Spinal cord (tissue), 10 donors: Measurements from ENCODE around the gene THUMPD2. TPM values are rescaled to one million over a fixed set of nuclear protein-coding genes. Genes with fewer than 3 reads are reported as not detected.

ENCODE experiments used
- DNase-seq, 6 donors: peaks; one replicate each; pipeline versions ENCODE4 v3.0.0 to v3.0.0-alpha.2; 2013 to 2015; ENCODE audit warnings: low spot score in 6 of 6, low read depth in 4 of 6
- H3K27ac ChIP-seq: one replicate; pipeline ENCODE4 v1.5.1; 2013; ENCODE audit warnings: low read depth, low read length, control low read depth
- H3K27me3 ChIP-seq: one replicate; pipeline ENCODE4 v1.6.1; 2013; ENCODE audit warnings: low read length; ENCODE audit not compliant: control insufficient read depth, insufficient read depth
- H3K36me3 ChIP-seq: one replicate; pipeline ENCODE4 v1.6.1; 2013; ENCODE audit warnings: low read length; ENCODE audit not compliant: control insufficient read depth, insufficient read depth
- H3K4me1 ChIP-seq: one replicate; pipeline ENCODE4 v1.6.1; 2013; ENCODE audit warnings: low read length; ENCODE audit not compliant: control insufficient read depth, insufficient read depth
- H3K4me3 ChIP-seq: one replicate; pipeline ENCODE4 v1.5.1; 2013; ENCODE audit warnings: low read depth, low read length, control low read depth
- H3K9me3 ChIP-seq: one replicate; pipeline ENCODE4 v1.6.1; 2013; ENCODE audit warnings: low read length; ENCODE audit not compliant: control insufficient read depth, insufficient read depth
- WGBS: methylation state at CpG from one replicate; pipeline ENCODE4 v1.1.5; 2013; ENCODE audit warnings: missing lambda C conversion rate; ENCODE audit not compliant: insufficient coverage; 5-methylcytosine and 5-hydroxymethylcytosine counted together
- polyA plus RNA-seq, 2 donors: library from polyadenylated mRNA; unstranded; fragments of 120-200 nt; gene quantifications; one replicate each; pipeline ENCODE4 v1.2.1, GENCODE V29; 2013; ENCODE audit not compliant: insufficient read length in 2 of 2
- total RNA-seq, 2 donors: library from RNA; depleted of rRNA in 1 of 2; stranded (reverse); fragments of 120-200 nt in 1 of 2; fragments of >200 nt in 1 of 2; gene quantifications; one replicate each; pipeline versions ENCODE4 v1.2.3 to v1.2.4, GENCODE V29; 2013 to 2014
- donor health status: healthy.

Gene THUMPD2
- total and polyA plus RNA-seq, 4 donors = 15.1 to 16.8 (median 15.8) TPM

GRCh38 chr2:39724828-39725144 lies 54.3 kb downstream of the THUMPD2 start:
- H3K27me3 ChIP-seq = no peaks in the 10 kb centered on the region
- WGBS = no CpG with 5 or more reads among the region's 4 CpGs
- no peak for DNase-seq

GRCh38 chr2:39723946-39724827 lies 54.9 kb downstream of the THUMPD2 start:
- H3K27ac ChIP-seq = no peak overlapping the region
- no peaks in the 10 kb centered on the region for H3K9me3 ChIP-seq
- DNase-seq = peak in 1 of 6 donors; percentile 24
- 87% methylated on average over 5 of the region's 9 CpGs for WGBS
- H3K27me3 ChIP-seq = no peaks in the 10 kb centered on the region
- no peaks in the 10 kb centered on the region for H3K36me3 ChIP-seq
- H3K4me3 ChIP-seq = no peak overlapping the region
- H3K4me1 ChIP-seq = peaks cover 9% of the 10 kb centered on the region

More at GRCh38 chr2:39724828-39725144, 54.3 kb downstream of the THUMPD2 start:
- Histone ChIP-seq H3K4me3 (no peak overlapping the region), H3K27ac (no peak overlapping the region), H3K36me3 (no peaks in the 10 kb centered on the region), H3K4me1 (peaks cover 6% of the 10 kb centered on the region), H3K9me3 (no peaks in the 10 kb centered on the region)

- no peaks in the 10 kb centered on the region for H3K36me3 ChIP-seq
- H3K4me1 ChIP-seq = peaks cover 9% of the 10 kb centered on the region
- no peaks in the 10 kb centered on the region for H3K9me3 ChIP-seq
- WGBS = 100% methylated on average over 1 of the region's 2 CpGs
- no peaks in the 10 kb centered on the region for H3K27me3 ChIP-seq
- H3K4me3 ChIP-seq = no peak overlapping the region
- no peak for DNase-seq
- no peak overlapping the region for H3K27ac ChIP-seq
These were observed 55.6 kb downstream of the THUMPD2 start for GRCh38 chr2:39723497-39723896.

- WGBS = no CpG with 5 or more reads among the region's 2 CpGs
- peak in 1 of 6 donors; percentile 73 for DNase-seq
These were observed 58.1 kb downstream of the THUMPD2 start for GRCh38 chr2:39720970-39721369.

GRCh38 chr2:39719317-39719716 lies 59.7 kb downstream of the THUMPD2 start:
- Histone ChIP-seq H3K4me1 (peaks cover 9% of the 10 kb centered on the region), H3K4me3 (no peak overlapping the region), H3K36me3 (no peaks in the 10 kb centered on the region), H3K9me3 (no peaks in the 10 kb centered on the region), H3K27me3 (no peaks in the 10 kb centered on the region), H3K27ac (peak overlapping the region; percentile 35)
- 42% methylated on average over 8 of the region's 8 CpGs for WGBS
- DNase-seq = peak in 5 of 6 donors; percentile 47 to 92 (median 63)

More at GRCh38 chr2:39720970-39721369, 58.1 kb downstream of the THUMPD2 start:
- no peaks in the 10 kb centered on the region for H3K9me3 ChIP-seq
- H3K36me3 ChIP-seq = no peaks in the 10 kb centered on the region
- no peak overlapping the region for H3K27ac ChIP-seq
- peaks cover 9% of the 10 kb centered on the region for H3K4me1 ChIP-seq
- H3K27me3 ChIP-seq = no peaks in the 10 kb centered on the region
- no peak overlapping the region for H3K4me3 ChIP-seq

- DNase-seq = no peak
- Histone ChIP-seq H3K27me3 (no peaks in the 10 kb centered on the region), H3K4me1 (peaks cover 9% of the 10 kb centered on the region), H3K27ac (no peak overlapping the region), H3K9me3 (no peaks in the 10 kb centered on the region), H3K4me3 (no peak overlapping the region), H3K36me3 (no peaks in the 10 kb centered on the region)
- no CpG with 5 or more reads among the region's 9 CpGs for WGBS
These were observed 60.6 kb downstream of the THUMPD2 start for GRCh38 chr2:39718483-39718882.

- DNase-seq = peak in 1 of 6 donors; percentile 55
- Histone ChIP-seq H3K4me3 (no peak overlapping the region), H3K4me1 (peaks cover 9% of the 10 kb centered on the region), H3K36me3 (no peaks in the 10 kb centered on the region), H3K27me3 (no peaks in the 10 kb centered on the region), H3K27ac (no peak overlapping the region), H3K9me3 (no peaks in the 10 kb centered on the region)
- 75% methylated on average over 12 of the region's 12 CpGs for WGBS
These were observed 62.0 kb downstream of the THUMPD2 start for GRCh38 chr2:39717067-39717466.

GRCh38 chr2:39715822-39716221 lies 63.2 kb downstream of the THUMPD2 start:
- Histone ChIP-seq H3K4me3 (no peak overlapping the region), H3K36me3 (no peaks in the 10 kb centered on the region), H3K4me1 (peaks cover 9% of the 10 kb centered on the region), H3K9me3 (no peaks in the 10 kb centered on the region), H3K27ac (no peak overlapping the region), H3K27me3 (no peaks in the 10 kb centered on the region)
- WGBS = no CpG with 5 or more reads among the region's 3 CpGs
- no peak for DNase-seq

- H3K9me3 ChIP-seq = no peaks in the 10 kb centered on the region
- H3K27me3 ChIP-seq = no peaks in the 10 kb centered on the region
- H3K4me1 ChIP-seq = peaks cover 4% of the 10 kb centered on the region
- H3K4me3 ChIP-seq = no peak overlapping the region
- DNase-seq = peak in 1 of 6 donors; percentile 31
- H3K27ac ChIP-seq = no peak overlapping the region
- no peaks in the 10 kb centered on the region for H3K36me3 ChIP-seq
These were observed 64.0 kb downstream of the THUMPD2 start for GRCh38 chr2:39715095-39715494.

GRCh38 chr2:39712953-39713352 lies 66.1 kb downstream of the THUMPD2 start:
- no peaks in the 10 kb centered on the region for H3K4me1 ChIP-seq
- H3K27ac ChIP-seq = no peak overlapping the region
- WGBS = 100% methylated on average over 1 of the region's 5 CpGs
- H3K9me3 ChIP-seq = no peaks in the 10 kb centered on the region
- H3K36me3 ChIP-seq = peaks cover 2% of the 10 kb centered on the region
- DNase-seq = no peak
- no peak overlapping the region for H3K4me3 ChIP-seq
- H3K27me3 ChIP-seq = no peaks in the 10 kb centered on the region
